Adrenal gland (tissue), 12 donors: Measurements from ENCODE around the gene RRN3. TPM values are rescaled to one million over a fixed set of nuclear protein-coding genes. Genes with fewer than 3 reads are reported as not detected.

ENCODE experiments used
- DNase-seq, 7 donors: peaks; one replicate each; pipeline ENCODE4 v3.0.0-alpha.2; 2019 to 2020
- H3K27ac ChIP-seq, 5 donors: fragments of 200-600 bp; sonication (generic) in 4 of 5; 1 replicate in 3 of 5; 2 replicates in 2 of 5; pipeline versions ENCODE4 v1.5.1 to v1.8.0; 2016 to 2020; ENCODE audit warnings: mild to moderate bottlenecking in 1 of 5
- H3K27me3 ChIP-seq: fragments of 200-600 bp; 2 replicates; pipeline ENCODE4 v1.8.0; 2021
- H3K36me3 ChIP-seq, 2 donors: fragments of 200-600 bp; replicated peaks in 1 of 2; 1 replicate in 1 of 2; 2 replicates in 1 of 2; pipeline versions ENCODE4 v1.5.1 to v1.8.0; 2018 to 2022
- H3K4me1 ChIP-seq, 2 donors: fragments of 200-600 bp; replicated peaks in 1 of 2; 1 replicate in 1 of 2; 2 replicates in 1 of 2; pipeline versions ENCODE4 v1.5.1 to v1.8.0; 2018 to 2021
- H3K4me3 ChIP-seq, 4 donors: fragments of 200-600 bp; sonication (generic) in 3 of 4; one replicate each; pipeline ENCODE4 v1.5.1; 2016 to 2018
- H3K9me3 ChIP-seq, 3 donors: fragments of 200-600 bp; sonication (generic) in 1 of 3; replicated peaks in 1 of 3; 1 replicate in 2 of 3; 2 replicates in 1 of 3; pipeline versions ENCODE4 v1.5.1 to v1.8.0; 2016 to 2021
- CTCF ChIP-seq, 6 experiments: fragments of 450-650 bp in 4 of 6; fragments of 200-600 bp in 2 of 6; sonication (generic) in 1 of 6; IDR thresholded peaks; 1 replicate in 5 of 6; 2 replicates in 1 of 6; pipeline versions ENCODE4 v1.5.1 to v1.8.0; 2016 to 2021; ENCODE audit warnings: antibody characterized with exemption in 6 of 6, mild to moderate bottlenecking in 2 of 6, moderate library complexity in 1 of 6
- POLR2A ChIP-seq, 2 donors: fragments of 450-650 bp; IDR thresholded peaks; one replicate each; pipeline ENCODE4 v1.6.1; 2017; ENCODE audit warnings: antibody characterized with exemption in 2 of 2, mild to moderate bottlenecking in 2 of 2, moderate library complexity in 1 of 2
- WGBS, 4 donors: extraction: QIAGEN DNeasy Blood & Tissue Kit in 2 of 4; methylation state at CpG; one replicate each; pipeline versions ENCODE4 v1.1.5 to v1.1.7; 2013 to 2017; 5-methylcytosine and 5-hydroxymethylcytosine counted together
- intact Hi-C, 2 donors: fragments of 100-400 bp; cut with DNase I; formaldehyde crosslinking; loops; one replicate each; pipeline versions ENCODE4 v1.14.1 to v1.15.0; 2022 to 2023
- polyA plus RNA-seq, 3 donors: library from polyadenylated mRNA; stranded (reverse); fragments of 200-250 nt in 2 of 3; fragments of 350-450 nt in 1 of 3; fragmentation: Illumina TruSeq in 1 of 3; extraction: RNeasy Lipid Tissue Mini Kit (QIAGEN cat#74804) in 1 of 3; gene quantifications; one replicate each; pipeline ENCODE4 v1.2.3, GENCODE V29; 2013 to 2014
- total RNA-seq, 9 donors: library from RNA; depleted of rRNA in 4 of 9; stranded (reverse); fragments of >200 nt in 4 of 9; fragments of 120-200 nt in 1 of 9; fragmentation: NEBNext Ultra II Directional in 1 of 9; extraction: Animal tissue kit (Norgen Biotek cat#: 25700) in 1 of 9; gene quantifications; one replicate each; pipeline versions ENCODE4 v1.1.0 to v1.2.4, GENCODE V29; 2013 to 2023
- donor health status: healthy with polysubstance abuse.
- donor health status: Bipolar disorder and iron deficiency.
- donor health status: DM: yes; HTN: yes; CAD: no.
- donor health status: DM: no; HTN: no; CAD: no.
- donor health status: DM: no; HTN: no; CAD: no.
- donor health status: DM: yes; HTN: yes; CAD: no.

RRN3 gene
- total and polyA plus RNA-seq, 12 donors, result 13.6 to 42.3 (median 27.4) TPM

GRCh38 chr16:15057681-15058417, 36.2 kb downstream of the RRN3 start:
- WGBS, 4 donors, result 65 to 71% (median 65%) methylated on average over 7 of the region's 7 CpGs
- intact Hi-C loops, result no loop called here
- Histone ChIP-seq H3K27me3 (no peaks in the 10 kb centered on the region), H3K9me3 (no peaks in the 10 kb centered on the region), H3K36me3 (peaks cover 0 to 39% of the 10 kb centered on the region in 2 donors), H3K4me3 (no peak overlapping the region), H3K4me1 (peaks cover 0 to 4% of the 10 kb centered on the region in 2 donors), H3K27ac (no peak overlapping the region)
- no peak for DNase-seq
- no peak for TF ChIP-seq POLR2A (IDR thresholded peaks at IDR 0.05)
- no peak for TF ChIP-seq CTCF (IDR thresholded peaks at IDR 0.05)

GRCh38 chr16:15055141-15056053, 38.7 kb downstream of the RRN3 start:
- Histone ChIP-seq H3K27ac (peak overlapping the region in 4 of 5 donors; percentile 34 to 85 (median 69)), H3K27me3 (no peaks in the 10 kb centered on the region), H3K4me3 (peak overlapping the region; percentile 85 to 98 (median 92)), H3K9me3 (no peaks in the 10 kb centered on the region), H3K36me3 (peaks cover 0 to 18% of the 10 kb centered on the region in 2 donors), H3K4me1 (peaks cover 0 to 4% of the 10 kb centered on the region in 2 donors)
- peak; percentile 21 to 22 for TF ChIP-seq POLR2A (IDR thresholded peaks at IDR 0.05)
- TF ChIP-seq CTCF (IDR thresholded peaks at IDR 0.05), result no peak
- DNase-seq, result peak; percentile 35 to 69 (median 54)
- intact Hi-C loops, result no loop called here
- 2 to 6% (median 4%) methylated on average over 28 to 81 of the region's 81 CpGs for WGBS, 4 donors

GRCh38 chr16:15054357-15055140, 39.5 kb downstream of the RRN3 start:
- no peaks in the 10 kb centered on the region for H3K9me3 ChIP-seq
- peak overlapping the region in 1 of 4 donors; percentile 98 for H3K4me3 ChIP-seq
- no peak for DNase-seq
- WGBS, 4 donors, result 83 to 87% (median 85%) methylated on average over 19 of the region's 19 CpGs
- H3K27me3 ChIP-seq, result no peaks in the 10 kb centered on the region
- peaks cover 0 to 4% of the 10 kb centered on the region in 2 donors for H3K4me1 ChIP-seq
- TF ChIP-seq POLR2A (IDR thresholded peaks at IDR 0.05), result no peak
- no peak for TF ChIP-seq CTCF (IDR thresholded peaks at IDR 0.05)
- intact Hi-C loops, result no loop called here
- peaks cover 0 to 11% of the 10 kb centered on the region in 2 donors for H3K36me3 ChIP-seq
- H3K27ac ChIP-seq, result no peak overlapping the region
